Loucy (cell line): ENCODE results near the gene SMC1B.
A peak's percentile ranks its signal among the peaks of the same experiment; 100 is the strongest.

Experiments
- H2AFZ ChIP-seq: fragments of 200-600 bp; sonication (generic); 2 replicates; pipeline ENCODE4 v1.6.0; 2016; ENCODE audit warnings: antibody characterized with exemption, mild to moderate bottlenecking, low read length, moderate library complexity
- H3F3A ChIP-seq: fragments of 200-600 bp; 2 replicates; pipeline ENCODE4 v1.6.0; 2016; ENCODE audit warnings: antibody characterized with exemption, low read depth, mild to moderate bottlenecking
- H3K27me3 ChIP-seq: fragments of 200-600 bp; sonication (generic); 2 replicates; pipeline ENCODE4 v1.6.1; 2014; ENCODE audit warnings: low read length, mild to moderate bottlenecking; ENCODE audit not compliant: insufficient read depth, poor library complexity, severe bottlenecking
- H3K36me3 ChIP-seq: fragments of 200-600 bp; sonication (generic); 2 replicates; pipeline ENCODE4 v1.6.1; 2016; ENCODE audit warnings: low read length; ENCODE audit not compliant: insufficient read depth
- H3K4me1 ChIP-seq: fragments of 200-600 bp; sonication (generic); 2 replicates; pipeline ENCODE4 v1.5.1; 2014; ENCODE audit warnings: low read length, mild to moderate bottlenecking; ENCODE audit not compliant: insufficient read depth, poor library complexity, severe bottlenecking
- H3K4me2 ChIP-seq: fragments of 200-600 bp; sonication (generic); 2 replicates; pipeline ENCODE4 v1.6.0; 2014; ENCODE audit warnings: antibody characterized with exemption, low read length, low read depth, mild to moderate bottlenecking; ENCODE audit not compliant: poor library complexity, severe bottlenecking
- H3K4me3 ChIP-seq: fragments of 200-600 bp; sonication (generic); 2 replicates; pipeline ENCODE4 v1.5.1; 2014; ENCODE audit warnings: low read length, mild to moderate bottlenecking, mixed read lengths; ENCODE audit not compliant: poor library complexity, severe bottlenecking
- H3K79me2 ChIP-seq: fragments of 200-600 bp; sonication (generic); 2 replicates; pipeline ENCODE4 v1.6.1; 2014; ENCODE audit warnings: low read length; ENCODE audit not compliant: insufficient read depth
- H3K9ac ChIP-seq: fragments of 200-600 bp; sonication (generic); 2 replicates; pipeline ENCODE4 v1.6.0; 2014; ENCODE audit warnings: mild to moderate bottlenecking, low read depth, low read length, moderate library complexity; ENCODE audit not compliant: poor library complexity, severe bottlenecking
- H3K9me2 ChIP-seq: fragments of 200-600 bp; sonication (generic); replicated peaks from 2 replicates; pipeline ENCODE4 v1.6.1; 2016; ENCODE audit warnings: low read depth, low read length, mixed read lengths
- H3K9me3 ChIP-seq: fragments of 200-600 bp; sonication (generic); 2 replicates; pipeline ENCODE4 v1.6.1; 2014; ENCODE audit warnings: mild to moderate bottlenecking, antibody characterized with exemption, low read length, low read depth; ENCODE audit not compliant: insufficient read depth
- H4K20me1 ChIP-seq: fragments of 200-600 bp; sonication (generic); 2 replicates; pipeline ENCODE4 v1.6.0; 2014; ENCODE audit warnings: antibody characterized with exemption, low read length, mild to moderate bottlenecking; ENCODE audit not compliant: insufficient read depth, poor library complexity, severe bottlenecking
- CTCF ChIP-seq: fragments of 200-600 bp; sonication (generic); conservative IDR thresholded peaks from 2 replicates; pipeline ENCODE4 v1.5.1; 2014; ENCODE audit warnings: mild to moderate bottlenecking, antibody characterized with exemption, low read length
- EZH2phosphoT487 ChIP-seq: fragments of 200-600 bp; IDR thresholded peaks from 2 replicates; pipeline ENCODE4 v1.6.1; 2018; ENCODE audit warnings: antibody characterized with exemption, mild to moderate bottlenecking, moderate library complexity, borderline replicate concordance

The SMC1B gene

GRCh38 chr22:45397806-45398205 lies 15.6 kb downstream of the SMC1B start:
- Histone ChIP-seq H3K9ac (no peak overlapping the region), H3K9me2 (no peaks in the 10 kb centered on the region)
- no peak for TF ChIP-seq EZH2phosphoT487
- peak; percentile 26; the same call in 1 of the 2 replicates for TF ChIP-seq CTCF

GRCh38 chr22:45389546-45389945 lies 23.9 kb downstream of the SMC1B start:
- Histone ChIP-seq H3K9me3 (no peaks in the 10 kb centered on the region), H2AFZ (no peak overlapping the region), H4K20me1 (no peaks in the 10 kb centered on the region), H3K9me2 (no peaks in the 10 kb centered on the region), H3K4me2 (no peak overlapping the region), H3K79me2 (no peaks in the 10 kb centered on the region), H3F3A (no peaks in the 10 kb centered on the region), H3K36me3 (no peaks in the 10 kb centered on the region), H3K27me3 (no peaks in the 10 kb centered on the region), H3K4me1 (no peaks in the 10 kb centered on the region), H3K4me3 (no peak overlapping the region), H3K9ac (no peak overlapping the region)
- TF ChIP-seq CTCF (no peak), EZH2phosphoT487 (no peak)

More at GRCh38 chr22:45397806-45398205, 15.6 kb downstream of the SMC1B start:
- H3K79me2 ChIP-seq = no peaks in the 10 kb centered on the region
- no peak overlapping the region for H3K4me3 ChIP-seq
- H2AFZ ChIP-seq = no peak overlapping the region
- H4K20me1 ChIP-seq = no peaks in the 10 kb centered on the region
- H3K9me3 ChIP-seq = no peaks in the 10 kb centered on the region
- H3K36me3 ChIP-seq = no peaks in the 10 kb centered on the region
- peaks cover 5% of the 10 kb centered on the region for H3K27me3 ChIP-seq
- no peak overlapping the region for H3K4me2 ChIP-seq
- H3K4me1 ChIP-seq = no peaks in the 10 kb centered on the region
- H3F3A ChIP-seq = no peaks in the 10 kb centered on the region

- Histone ChIP-seq H3K9ac (no peak overlapping the region), H3K36me3 (no peaks in the 10 kb centered on the region), H3K9me2 (no peaks in the 10 kb centered on the region), H3K79me2 (no peaks in the 10 kb centered on the region), H3K9me3 (no peaks in the 10 kb centered on the region), H3K27me3 (no peaks in the 10 kb centered on the region), H3F3A (no peaks in the 10 kb centered on the region), H2AFZ (no peak overlapping the region), H4K20me1 (no peaks in the 10 kb centered on the region), H3K4me3 (no peak overlapping the region), H3K4me2 (no peak overlapping the region), H3K4me1 (no peaks in the 10 kb centered on the region)
- TF ChIP-seq CTCF (no peak), EZH2phosphoT487 (no peak)
Observed at GRCh38 chr22:45381348-45381747, 32.1 kb downstream of the SMC1B start.
